Subcutaneous abdominal adipose tissue (tissue), 5 donors: ENCODE data around the gene FTO.

ENCODE experiments used
- H3K27ac ChIP-seq: one replicate; pipeline ENCODE4 v1.7.0; 2013; ENCODE audit warnings: low read depth, mild to moderate bottlenecking, inconsistent platforms, low read length, moderate library complexity
- H3K27me3 ChIP-seq, 5 donors: one replicate each; pipeline ENCODE4 v1.7.0; 2013; ENCODE audit warnings: low read length in 5 of 5, inconsistent platforms in 1 of 5; ENCODE audit not compliant: control insufficient read depth in 5 of 5, insufficient read depth in 4 of 5
- H3K36me3 ChIP-seq, 5 donors: one replicate each; pipeline ENCODE4 v1.7.0; 2013; ENCODE audit warnings: low read length in 5 of 5; ENCODE audit not compliant: control insufficient read depth in 5 of 5, insufficient read depth in 5 of 5
- H3K4me1 ChIP-seq, 5 donors: one replicate each; pipeline ENCODE4 v1.7.0; 2013; ENCODE audit warnings: low read length in 5 of 5, mild to moderate bottlenecking in 3 of 5, moderate library complexity in 1 of 5; ENCODE audit not compliant: control insufficient read depth in 5 of 5, insufficient read depth in 5 of 5
- H3K4me3 ChIP-seq, 5 donors: one replicate each; pipeline ENCODE4 v1.7.0; 2013; ENCODE audit warnings: low read length in 5 of 5, low read depth in 1 of 5
- H3K9ac ChIP-seq, 5 donors: one replicate each; pipeline ENCODE4 v1.7.0; 2013; ENCODE audit warnings: low read length in 5 of 5, mild to moderate bottlenecking in 4 of 5, moderate library complexity in 3 of 5
- H3K9me3 ChIP-seq, 5 donors: one replicate each; pipeline ENCODE4 v1.7.0; 2013; ENCODE audit warnings: low read length in 5 of 5; ENCODE audit not compliant: control insufficient read depth in 5 of 5
- donor health status: healthy.
- donor health status: healthy.
- donor health status: healthy.
- donor health status: healthy.
- donor health status: healthy.

Gene FTO

DNA sequence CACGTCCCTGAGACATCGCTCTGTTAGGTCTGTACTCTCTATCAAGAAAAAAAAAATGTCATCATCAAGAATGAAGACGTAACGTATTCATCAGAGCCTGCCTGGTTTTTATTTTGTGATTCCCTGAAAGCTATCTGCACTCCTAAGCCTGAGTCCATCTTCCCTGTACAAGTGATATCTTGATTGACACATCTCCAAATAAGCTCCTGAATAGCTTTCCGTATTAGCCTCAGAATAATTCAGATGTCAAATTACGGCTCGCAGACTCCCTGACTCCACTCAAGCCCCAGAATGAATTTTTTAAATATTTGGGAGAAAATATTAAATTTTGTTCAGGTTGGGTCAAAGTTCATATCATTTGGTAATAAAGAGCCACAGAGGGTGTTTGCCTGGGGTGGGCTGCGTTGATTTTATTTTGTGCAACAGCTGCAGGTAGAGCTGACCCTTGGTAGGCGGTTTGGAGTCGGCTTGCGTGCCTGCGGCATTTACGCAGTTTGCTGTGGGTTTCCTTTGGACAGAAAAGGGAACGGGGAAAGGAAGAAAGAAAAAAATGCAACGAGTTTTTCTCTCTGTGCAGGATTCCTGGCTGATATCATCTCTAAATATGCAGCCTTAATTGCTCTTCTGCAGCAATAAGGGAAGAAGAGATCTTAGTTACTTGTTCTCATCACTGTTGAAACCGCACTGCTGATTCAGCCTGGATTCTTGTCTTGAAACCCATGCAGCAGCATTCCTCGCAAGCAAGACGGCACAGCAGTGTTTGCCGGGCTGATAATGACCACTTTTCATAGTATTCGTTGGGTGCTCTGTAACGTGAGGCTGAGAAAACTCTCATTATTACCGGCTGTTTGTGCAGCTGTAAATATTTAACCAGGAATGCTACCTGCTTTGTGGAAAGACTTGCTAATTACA lies 467.9 kb downstream of the FTO start:
- Histone ChIP-seq H3K9ac (no peak overlapping the region), H3K27me3 (peaks cover 0 to 6% (median 0%) of the 10 kb centered on the region in 5 donors), H3K4me3 (no peak overlapping the region), H3K36me3 (no peaks in the 10 kb centered on the region), H3K4me1 (peaks cover 0 to 16% (median 13%) of the 10 kb centered on the region in 5 donors), H3K9me3 (no peaks in the 10 kb centered on the region), H3K27ac (no peak overlapping the region)

DNA sequence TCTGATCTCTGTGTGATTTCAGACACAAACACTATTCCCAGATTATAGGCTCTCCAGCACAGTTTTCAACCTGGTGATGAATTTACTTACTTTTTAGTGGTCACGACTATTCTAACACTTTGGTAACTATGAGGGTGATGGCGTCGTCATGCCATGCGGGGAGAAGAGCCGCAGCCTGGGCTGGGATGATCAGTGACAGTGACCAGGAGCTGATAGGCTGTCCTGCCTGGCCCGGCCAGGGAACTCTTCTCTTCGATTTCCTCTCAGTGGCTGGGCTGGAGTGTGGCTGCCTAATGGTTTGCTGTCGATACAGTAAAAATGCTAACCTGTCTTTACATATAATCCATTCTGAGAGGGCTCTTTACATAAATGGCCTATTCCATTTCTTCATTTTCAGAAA lies 469.5 kb downstream of the FTO start:
- no peaks in the 10 kb centered on the region for H3K9me3 ChIP-seq
- H3K4me3 ChIP-seq, result no peak overlapping the region
- no peak overlapping the region for H3K27ac ChIP-seq
- H3K27me3 ChIP-seq, result peaks cover 0 to 9% (median 0%) of the 10 kb centered on the region in 5 donors
- H3K36me3 ChIP-seq, result no peaks in the 10 kb centered on the region
- H3K9ac ChIP-seq, result no peak overlapping the region
- peaks cover 0 to 16% (median 13%) of the 10 kb centered on the region in 5 donors for H3K4me1 ChIP-seq

GRCh38 chr16:54174201-54174600 lies 470.2 kb downstream of the FTO start:
- H3K4me3 ChIP-seq, result no peak overlapping the region
- H3K27ac ChIP-seq, result no peak overlapping the region
- H3K4me1 ChIP-seq, result peaks cover 0 to 16% (median 13%) of the 10 kb centered on the region in 5 donors
- H3K27me3 ChIP-seq, result peaks cover 0 to 9% (median 0%) of the 10 kb centered on the region in 5 donors
- H3K9ac ChIP-seq, result no peak overlapping the region
- H3K36me3 ChIP-seq, result no peaks in the 10 kb centered on the region
- H3K9me3 ChIP-seq, result no peaks in the 10 kb centered on the region

DNA sequence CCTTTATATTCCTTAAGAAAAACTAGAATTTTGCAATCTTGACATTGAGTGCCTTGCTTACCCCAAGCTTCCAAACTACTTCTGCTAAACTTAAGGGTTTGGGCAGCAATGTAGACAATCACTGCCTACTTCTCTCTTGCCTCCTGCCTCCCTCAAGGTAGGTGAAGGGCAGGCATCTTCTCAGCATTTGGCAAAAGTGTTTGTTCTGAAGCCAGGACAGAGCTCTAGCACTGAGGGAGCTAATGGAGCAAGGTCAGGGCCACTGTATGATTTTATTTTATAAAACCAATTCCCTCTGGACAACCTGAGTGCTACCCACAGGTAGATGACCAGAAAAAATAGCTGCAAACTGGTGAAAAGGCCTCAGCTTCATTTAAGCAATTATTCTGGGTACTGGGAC lies 470.8 kb downstream of the FTO start:
- Histone ChIP-seq H3K27me3 (peaks cover 0 to 9% (median 0%) of the 10 kb centered on the region in 5 donors), H3K9ac (no peak overlapping the region), H3K9me3 (no peaks in the 10 kb centered on the region), H3K4me1 (peaks cover 0 to 16% (median 13%) of the 10 kb centered on the region in 5 donors), H3K27ac (no peak overlapping the region), H3K4me3 (no peak overlapping the region), H3K36me3 (no peaks in the 10 kb centered on the region)

- Histone ChIP-seq H3K9me3 (no peaks in the 10 kb centered on the region), H3K9ac (no peak overlapping the region), H3K4me3 (peak overlapping the region in 3 of 5 donors; percentile 41 to 59 (median 52)), H3K4me1 (peaks cover 0 to 16% (median 13%) of the 10 kb centered on the region in 5 donors), H3K36me3 (no peaks in the 10 kb centered on the region), H3K27me3 (peaks cover 0 to 9% (median 0%) of the 10 kb centered on the region in 5 donors), H3K27ac (no peak overlapping the region)
These were observed 471.2 kb downstream of the FTO start for GRCh38 chr16:54175169-54175551.

DNA sequence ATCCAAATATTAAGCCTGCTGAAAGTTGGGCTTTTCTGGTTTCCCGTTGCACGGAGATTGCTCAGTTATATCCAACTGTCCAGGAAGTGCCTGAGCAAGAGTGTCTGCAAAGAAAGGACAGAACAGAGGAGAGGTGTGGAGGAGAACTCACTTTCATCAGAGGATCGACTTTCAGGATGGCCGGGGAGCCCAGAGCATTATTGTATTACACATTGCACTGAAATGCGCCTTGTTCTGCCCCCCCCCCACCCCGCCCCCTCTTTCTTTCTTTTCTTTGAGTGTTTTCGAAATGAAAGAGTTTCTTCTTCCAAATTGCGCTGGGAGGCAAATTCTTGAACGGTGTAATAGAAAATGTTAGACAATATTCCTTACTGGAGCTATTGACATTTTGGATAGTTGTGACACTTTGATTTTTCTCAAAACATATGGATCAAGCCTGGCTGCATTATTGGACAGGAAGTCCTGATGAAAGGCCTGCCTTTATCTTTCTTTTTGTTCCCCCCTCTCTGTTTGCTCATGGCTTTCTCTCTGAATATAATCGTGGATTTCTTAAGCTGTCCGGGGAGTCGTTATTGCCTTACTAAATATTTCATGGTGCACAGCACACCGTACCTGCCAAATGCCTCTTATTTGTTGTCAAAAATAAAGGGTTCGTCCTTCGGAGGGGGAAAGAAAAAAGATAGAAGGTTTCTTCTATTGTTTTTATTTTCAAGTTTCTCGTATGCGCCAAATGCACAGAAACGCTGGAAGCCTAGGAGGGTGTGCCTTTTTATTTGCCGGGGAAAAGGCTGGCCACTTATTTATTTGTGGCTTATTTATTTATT lies 471.8 kb downstream of the FTO start:
- peaks cover 0 to 9% (median 0%) of the 10 kb centered on the region in 5 donors for H3K27me3 ChIP-seq
- peak overlapping the region in 2 of 5 donors; percentile 26 to 41 for H3K9ac ChIP-seq
- H3K27ac ChIP-seq, result no peak overlapping the region
- H3K4me3 ChIP-seq, result peak overlapping the region in 4 of 5 donors; percentile 41 to 59 (median 55)
- H3K9me3 ChIP-seq, result no peaks in the 10 kb centered on the region
- H3K4me1 ChIP-seq, result peaks cover 0 to 16% (median 13%) of the 10 kb centered on the region in 5 donors
- no peaks in the 10 kb centered on the region for H3K36me3 ChIP-seq

DNA sequence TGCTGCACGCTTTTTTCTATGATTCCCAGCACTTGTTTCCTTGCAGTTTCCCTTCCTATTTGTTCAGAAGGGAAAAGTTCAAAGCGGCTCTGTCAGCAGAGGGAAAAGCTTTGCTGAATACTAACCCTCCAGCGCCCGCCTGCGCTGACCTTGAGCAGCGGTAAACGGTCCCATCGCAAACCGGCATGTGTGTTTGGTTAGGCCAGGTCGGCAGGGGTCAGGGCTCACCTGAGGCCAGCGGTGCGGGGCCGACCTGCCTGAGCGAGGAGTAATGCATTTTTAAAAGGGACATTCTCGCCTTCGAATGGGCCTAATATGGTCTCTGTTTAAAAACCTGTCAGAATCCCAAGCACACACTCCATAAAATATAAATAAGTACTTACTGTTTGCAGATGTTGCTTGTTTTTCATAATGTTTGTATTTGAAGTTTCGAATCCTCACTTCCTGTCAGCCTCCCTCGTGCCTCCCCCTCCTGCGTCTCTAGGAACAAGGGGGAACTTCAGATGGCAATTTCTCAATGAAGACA lies 472.5 kb downstream of the FTO start:
- Histone ChIP-seq H3K9me3 (no peaks in the 10 kb centered on the region), H3K36me3 (no peaks in the 10 kb centered on the region), H3K4me3 (peak overlapping the region in 3 of 5 donors; percentile 41 to 59 (median 58)), H3K9ac (peak overlapping the region in 2 of 5 donors; percentile 26 to 41), H3K4me1 (peaks cover 0 to 16% (median 13%) of the 10 kb centered on the region in 5 donors), H3K27ac (no peak overlapping the region), H3K27me3 (peaks cover 0 to 9% (median 0%) of the 10 kb centered on the region in 5 donors)

- Histone ChIP-seq H3K4me1 (peaks cover 0 to 16% (median 13%) of the 10 kb centered on the region in 5 donors), H3K27me3 (peaks cover 0 to 7% (median 0%) of the 10 kb centered on the region in 5 donors), H3K36me3 (no peaks in the 10 kb centered on the region), H3K9me3 (no peaks in the 10 kb centered on the region), H3K4me3 (no peak overlapping the region), H3K9ac (no peak overlapping the region), H3K27ac (no peak overlapping the region)
These were observed 473.3 kb downstream of the FTO start for GRCh38 chr16:54177052-54177861.

DNA sequence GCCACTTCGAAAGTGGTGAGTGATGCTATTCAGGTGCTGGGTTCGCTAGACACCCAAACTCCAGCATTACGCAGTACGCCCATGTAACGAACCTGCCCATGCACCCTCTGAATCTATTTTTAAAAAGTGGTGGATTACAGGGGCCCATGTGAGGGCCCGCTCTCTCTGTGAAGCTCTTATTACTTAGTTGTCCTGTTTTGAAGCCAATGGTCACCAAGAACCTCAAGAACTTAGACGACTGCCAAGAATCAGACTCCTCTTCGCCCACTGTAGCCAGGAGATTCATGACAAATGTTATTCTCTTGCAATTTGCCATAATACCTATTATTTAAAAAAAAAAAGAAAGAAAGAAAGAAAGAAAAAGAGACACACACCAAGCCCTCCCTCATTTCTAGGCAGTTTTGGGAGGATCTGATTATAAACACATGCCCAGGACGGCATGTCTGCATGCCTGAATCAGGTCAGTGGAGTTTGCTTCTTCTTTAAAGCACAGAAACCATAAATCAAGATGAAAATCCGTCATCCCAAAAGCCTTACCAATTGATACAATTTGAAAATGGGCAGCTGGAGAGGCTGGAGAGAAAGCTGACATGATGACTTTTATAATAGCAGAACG lies 474.0 kb downstream of the FTO start:
- H3K9me3 ChIP-seq, result no peaks in the 10 kb centered on the region
- H3K27ac ChIP-seq, result no peak overlapping the region
- H3K4me1 ChIP-seq, result peaks cover 0 to 16% (median 13%) of the 10 kb centered on the region in 5 donors
- H3K27me3 ChIP-seq, result peaks cover 0 to 7% (median 0%) of the 10 kb centered on the region in 5 donors
- no peak overlapping the region for H3K4me3 ChIP-seq
- no peaks in the 10 kb centered on the region for H3K36me3 ChIP-seq
- no peak overlapping the region for H3K9ac ChIP-seq
